Islet of Langerhans (tissue), 1 donor: Measurements from ENCODE around the gene RERE.

ENCODE experiments used
- FAIRE-seq: peaks from one replicate; lab custom pipeline; 2011; peaks lifted over from hg19 to GRCh38; lab: Jason Lieb, UNC

Gene RERE

DNA sequence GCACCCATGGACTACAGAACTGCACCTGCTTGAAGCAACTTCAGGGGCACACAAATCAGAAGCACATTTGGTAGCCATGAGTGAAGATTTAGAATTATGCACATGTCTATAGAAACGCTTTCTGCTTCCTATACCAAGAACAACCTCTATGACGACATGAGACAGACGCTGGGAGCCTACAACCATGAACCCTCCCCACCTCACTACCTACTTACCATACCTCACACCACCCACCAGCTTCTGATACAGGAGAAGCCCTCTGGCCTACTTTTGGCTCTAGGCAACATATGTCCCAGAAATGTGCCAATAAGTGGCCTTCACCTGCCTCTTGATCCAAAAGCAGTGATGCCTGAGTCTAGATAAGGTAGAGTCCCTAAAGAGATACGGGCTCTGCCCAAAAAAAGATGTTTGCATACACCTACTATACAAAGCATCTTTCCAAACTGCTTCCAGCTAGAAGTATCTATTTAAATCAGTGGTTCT, 441.0 kb downstream of the RERE start:
- no peak for FAIRE-seq

DNA sequence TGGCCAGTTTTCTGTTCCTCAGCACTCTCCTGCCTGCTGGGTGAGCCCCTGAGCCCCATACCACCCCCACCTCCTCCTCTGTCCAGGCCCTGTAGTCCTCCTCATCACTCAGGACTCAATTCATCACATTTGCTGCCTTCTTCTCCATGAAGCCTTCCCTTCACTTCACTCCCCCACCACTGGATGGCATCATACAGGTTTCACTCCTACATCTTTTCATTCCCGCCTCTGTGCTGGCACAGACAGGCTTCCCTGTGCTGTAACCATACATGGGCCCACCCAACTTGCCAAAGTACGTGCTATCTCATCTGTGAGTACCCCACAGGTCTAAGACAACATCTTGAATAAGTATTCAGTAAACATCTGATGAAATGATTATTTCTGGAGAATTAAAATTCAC, 442.6 kb downstream of the RERE start:
- FAIRE-seq, result no peak

DNA sequence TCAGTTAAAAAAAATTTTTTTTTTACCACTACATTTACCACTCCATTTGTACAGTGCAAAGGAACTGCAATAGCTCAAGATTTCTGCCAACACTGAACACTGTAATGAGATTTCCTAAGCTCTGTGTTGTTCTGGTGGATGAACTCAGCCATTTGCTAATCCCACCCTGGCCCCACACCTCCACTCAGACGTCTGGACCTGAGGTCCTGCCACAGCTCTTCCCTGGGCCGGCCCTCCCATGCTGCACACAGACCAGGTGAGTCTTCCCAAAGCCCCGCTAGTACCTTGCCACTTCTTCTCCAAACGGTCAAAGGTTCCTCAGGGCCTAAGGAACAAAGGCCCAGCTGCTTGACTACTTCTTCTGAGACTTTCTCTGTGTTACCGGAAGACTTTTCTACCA, 443.1 kb downstream of the RERE start:
- no peak for FAIRE-seq

DNA sequence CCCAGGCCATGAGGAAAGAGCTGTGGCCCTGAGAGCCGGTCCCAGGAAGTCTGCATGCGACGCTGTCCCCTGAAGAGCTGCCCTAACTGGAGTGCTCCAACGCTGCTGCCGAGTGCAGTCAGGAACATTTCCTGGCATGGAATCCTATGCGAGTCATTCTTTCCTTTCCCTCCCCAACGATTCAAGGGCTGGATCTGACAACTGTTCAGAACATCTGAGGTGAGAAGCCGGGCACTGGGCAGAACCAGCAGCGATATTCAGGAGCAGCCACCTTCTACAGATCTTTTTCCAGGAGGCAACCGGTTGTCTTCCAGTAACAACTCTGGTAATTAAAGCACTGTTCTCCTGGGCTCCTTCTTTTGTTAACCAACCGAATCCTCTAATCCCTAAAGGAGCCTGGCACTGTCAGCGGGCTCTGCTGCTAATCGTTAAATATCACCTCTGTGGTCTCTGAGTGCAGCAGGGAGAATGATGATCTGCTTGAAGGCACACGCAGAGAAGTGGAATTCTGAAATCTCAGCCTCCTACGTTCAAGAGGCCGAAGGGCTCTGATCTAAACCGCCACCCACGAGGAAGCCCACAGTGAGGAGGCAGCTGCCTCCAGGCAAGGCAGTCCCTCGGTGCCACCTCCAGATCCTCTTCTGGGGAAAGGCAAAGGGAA, 443.7 kb downstream of the RERE start:
- FAIRE-seq, result no peak

DNA sequence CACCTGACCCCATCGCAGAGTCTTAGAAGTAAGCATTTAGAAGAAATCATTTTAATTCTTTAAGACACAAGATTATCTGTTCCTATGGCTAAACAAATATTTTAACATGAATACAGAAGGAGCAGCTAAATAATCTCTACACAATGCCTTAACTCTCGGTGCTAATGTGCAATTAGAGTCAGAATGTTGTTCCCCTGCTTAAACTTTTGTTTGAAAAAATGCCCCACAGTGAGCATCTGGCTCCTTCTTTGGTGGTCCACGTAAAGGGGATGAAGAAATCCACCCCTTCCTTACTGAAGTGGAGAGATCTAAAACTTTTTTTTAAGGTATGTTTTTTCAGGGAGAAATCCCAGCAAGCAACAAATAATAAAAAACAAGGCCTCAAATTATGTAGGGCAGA, 444.3 kb downstream of the RERE start:
- no peak for FAIRE-seq

DNA sequence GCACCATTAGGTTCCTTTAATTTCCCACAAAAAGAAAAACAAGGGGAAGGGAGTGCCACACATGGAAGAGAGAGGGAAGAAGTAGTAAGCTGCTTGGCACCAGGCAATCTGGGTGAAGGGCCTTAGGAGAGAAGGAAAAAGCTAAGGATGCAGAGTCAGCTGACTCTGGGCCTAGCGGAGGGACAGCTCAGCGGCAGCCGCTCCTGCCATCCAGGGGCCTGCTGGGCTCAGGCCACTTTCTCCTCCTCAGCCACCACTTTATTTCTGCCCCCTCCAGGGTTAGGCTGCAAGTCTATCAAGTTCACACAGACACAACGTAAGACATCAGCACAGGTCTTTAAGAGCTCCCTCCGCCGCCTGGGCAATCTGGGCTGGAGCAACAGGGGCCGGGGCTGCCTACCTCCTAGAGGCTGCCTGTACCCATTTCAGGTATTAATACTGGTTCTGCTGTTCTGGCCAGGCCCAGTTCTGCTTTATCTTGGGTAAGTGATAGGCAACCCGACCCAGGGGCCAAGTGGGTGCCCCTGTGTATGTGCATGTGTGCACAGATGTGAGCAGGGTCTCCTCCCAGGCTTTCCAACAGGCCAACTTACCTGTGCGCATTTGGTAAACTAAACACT, 446.0 kb downstream of the RERE start:
- FAIRE-seq, result no peak

DNA sequence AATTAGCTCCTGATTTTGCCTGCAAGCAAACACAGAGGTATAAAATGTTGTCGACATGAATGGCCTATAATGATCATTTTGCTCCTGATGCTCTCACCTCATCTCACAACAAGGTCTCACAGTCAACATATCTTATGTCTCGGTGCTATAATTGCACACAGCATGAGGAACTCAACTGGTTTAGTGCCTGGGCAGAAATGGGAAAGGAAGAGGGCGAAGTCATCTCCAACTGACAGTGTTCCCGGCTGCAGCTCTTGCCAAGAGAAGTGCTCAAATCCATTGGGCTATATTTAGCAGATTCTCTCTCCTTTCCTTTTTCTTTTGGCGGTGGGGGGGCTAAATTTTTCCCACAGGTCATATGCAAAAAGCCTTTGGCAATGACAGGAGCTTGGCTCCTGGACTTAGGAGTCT, 446.5 kb downstream of the RERE start:
- peak; percentile 45 for FAIRE-seq

DNA sequence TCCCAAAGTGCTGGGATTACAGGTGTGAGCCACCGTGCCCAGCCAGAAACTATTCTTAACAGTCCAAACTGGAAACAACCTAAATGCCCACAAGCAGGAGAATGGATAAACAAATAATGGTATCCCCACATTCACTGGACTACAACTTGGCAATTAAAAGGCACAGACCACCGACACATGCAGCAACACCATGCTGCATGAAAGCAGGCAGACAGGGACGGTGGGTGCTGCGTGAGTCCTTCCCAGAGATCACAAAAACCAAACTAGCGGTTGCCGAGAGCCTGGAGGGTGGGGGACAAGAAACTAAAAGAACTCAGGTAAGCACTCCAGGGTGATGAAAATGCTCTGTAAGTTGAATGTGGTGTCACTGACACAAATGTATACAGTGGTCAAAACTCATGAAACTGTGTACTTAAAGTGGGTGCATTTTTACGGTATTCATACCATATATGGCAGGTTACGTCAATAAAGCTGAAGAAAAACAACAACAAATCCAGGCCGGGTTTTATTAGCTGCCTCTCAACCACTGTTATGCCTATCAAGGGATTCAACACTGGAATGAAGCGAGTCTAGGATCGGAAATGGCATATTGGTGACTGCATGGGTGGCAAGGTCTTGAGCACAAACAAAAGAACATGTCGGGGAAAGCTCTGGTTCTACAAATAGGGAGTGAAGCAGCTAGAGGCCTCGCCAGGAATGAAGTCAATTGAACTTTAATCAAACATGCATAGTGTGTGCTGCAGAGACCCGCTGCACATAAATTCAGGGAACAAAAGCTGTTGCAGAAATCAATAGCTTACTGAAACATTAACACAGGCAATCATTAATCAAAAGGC, 447.2 kb downstream of the RERE start:
- no peak for FAIRE-seq

DNA sequence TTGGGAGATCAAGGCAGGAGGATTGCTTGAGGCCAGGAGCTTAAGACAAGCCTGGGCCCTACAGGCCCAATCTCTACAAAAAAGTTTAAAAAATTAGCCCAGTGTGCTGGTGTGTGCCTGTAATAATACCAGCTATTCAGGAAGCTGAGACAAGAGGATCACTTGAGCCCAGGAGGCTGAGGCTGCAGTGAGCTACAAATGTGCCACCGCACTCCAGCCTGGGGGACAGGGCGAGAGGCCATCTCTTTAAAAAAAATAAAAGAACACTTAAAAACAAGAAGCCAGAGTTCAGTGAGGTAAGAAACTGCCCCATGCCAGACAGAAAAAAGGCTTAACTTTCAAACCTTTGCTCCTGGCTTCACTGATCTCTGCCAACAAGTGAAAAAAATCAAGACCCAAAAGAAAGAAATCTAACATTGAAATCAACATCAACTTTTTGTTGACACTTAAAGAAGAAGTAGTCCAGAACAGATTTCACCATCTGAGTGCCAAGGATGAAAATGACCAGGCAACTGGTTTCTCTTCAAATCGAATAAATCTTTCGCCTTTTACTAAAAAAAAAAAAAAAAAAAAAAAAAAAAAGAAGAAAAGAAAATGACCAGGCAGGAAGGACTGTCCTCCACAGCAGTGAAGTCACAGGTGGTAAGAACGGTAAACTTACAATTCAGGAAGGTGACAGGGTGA, 448.3 kb downstream of the RERE start:
- FAIRE-seq, result no peak

DNA sequence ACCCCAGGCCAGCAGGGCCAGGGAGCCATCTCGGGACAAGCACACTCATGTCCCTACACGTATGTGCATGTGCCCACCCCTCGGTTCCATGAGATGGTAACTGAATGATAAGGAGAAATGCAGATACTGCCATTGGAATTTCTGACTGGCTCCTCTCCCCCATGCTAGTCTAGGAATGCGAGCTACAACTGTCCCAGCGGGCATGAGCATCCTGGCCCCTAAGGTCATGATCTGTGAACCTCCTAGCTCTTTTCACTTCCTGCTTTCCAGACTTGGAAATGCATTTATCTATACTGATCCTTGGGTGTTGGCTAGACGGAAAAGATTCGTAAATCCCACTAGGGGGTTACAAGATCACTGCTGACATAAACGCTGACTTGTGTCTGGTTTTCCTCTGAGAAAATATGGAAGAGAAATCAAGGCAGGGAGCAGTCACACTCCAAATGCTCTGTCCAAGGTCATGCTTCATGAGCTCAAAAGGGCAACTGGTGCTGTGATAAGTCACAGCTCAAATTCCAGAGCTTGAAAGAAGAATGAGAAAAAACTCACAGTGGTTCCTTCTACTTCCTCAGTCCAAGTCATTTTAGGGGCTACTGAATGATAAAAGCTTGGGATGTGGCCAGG, 449.8 kb downstream of the RERE start:
- FAIRE-seq, result no peak

DNA sequence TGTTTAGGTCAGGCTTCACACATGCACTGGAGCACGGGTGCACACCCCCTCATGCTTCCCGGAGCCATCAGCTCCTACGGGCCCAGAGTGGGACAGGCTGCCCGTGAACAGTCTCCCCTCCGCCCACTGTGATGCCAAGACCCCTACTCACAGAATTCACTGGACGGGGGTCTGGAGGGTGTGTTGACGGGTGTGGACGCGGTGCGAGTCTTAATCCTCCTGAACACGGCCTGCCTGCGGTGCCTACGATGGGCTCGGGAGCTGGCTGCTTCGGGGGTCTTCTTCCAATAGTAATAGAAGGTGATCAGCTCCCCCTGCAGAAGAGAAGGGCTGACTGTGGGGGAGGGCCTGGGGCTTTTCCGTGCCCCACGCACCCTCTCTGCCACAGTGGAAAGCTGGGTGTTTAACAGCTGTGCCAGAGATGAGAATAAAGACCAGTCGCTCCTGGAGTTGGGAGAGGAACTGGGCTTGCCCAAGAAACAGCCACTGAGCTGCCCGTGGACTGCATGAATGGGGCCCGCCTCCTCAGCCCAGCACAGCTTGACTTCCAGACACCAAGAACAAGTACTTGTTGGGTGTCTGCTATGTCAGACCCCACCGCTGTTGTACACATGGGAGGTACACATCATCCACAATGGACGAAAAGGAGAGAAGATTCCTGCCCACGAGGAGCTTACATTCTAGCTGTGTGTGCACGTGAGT, 451.6 kb downstream of the RERE start:
- FAIRE-seq, result no peak

DNA sequence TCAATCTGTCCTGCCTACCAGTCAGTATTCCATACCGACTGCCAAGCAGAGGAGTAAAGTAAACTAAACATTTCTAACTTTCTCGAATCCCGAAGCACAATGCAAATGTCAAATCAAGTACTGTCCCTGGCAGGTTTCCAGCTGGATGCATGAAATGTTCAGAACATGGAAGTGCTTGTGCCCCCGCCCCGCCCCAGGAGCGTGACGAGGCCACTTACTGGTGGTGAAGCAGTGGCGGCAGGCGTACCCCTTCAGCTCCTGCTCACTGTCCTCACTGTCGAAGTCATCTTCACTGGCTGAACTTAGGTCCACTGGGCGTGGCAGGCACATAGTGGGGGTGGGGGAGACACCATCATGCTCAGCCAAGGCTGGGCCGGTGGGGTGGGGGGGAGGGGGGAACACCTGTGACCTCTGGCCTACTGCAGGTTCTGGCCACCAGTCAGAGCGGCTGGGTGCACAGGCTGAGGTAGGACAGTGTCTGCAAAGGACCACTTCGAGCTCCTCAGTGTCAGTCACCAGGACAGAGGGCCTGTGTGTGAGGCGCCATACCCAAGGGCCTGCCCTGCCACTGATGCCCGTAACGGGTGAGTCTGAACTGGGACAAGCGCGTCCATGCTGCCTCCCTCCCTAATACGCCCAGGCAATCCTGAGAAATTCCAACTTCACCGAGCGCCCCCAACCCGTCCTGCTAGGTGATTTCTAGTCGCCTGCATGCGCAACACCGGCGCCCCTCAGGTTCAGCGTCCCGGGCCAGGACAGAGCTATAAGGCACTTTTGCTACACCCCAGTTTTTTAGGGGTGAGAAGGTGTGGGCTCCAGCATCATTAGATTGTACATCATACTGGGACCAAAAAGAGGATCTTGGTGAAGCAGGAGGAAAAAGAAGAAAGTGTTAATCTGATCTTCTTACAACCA, 452.7 kb downstream of the RERE start:
- FAIRE-seq, result no peak

DNA sequence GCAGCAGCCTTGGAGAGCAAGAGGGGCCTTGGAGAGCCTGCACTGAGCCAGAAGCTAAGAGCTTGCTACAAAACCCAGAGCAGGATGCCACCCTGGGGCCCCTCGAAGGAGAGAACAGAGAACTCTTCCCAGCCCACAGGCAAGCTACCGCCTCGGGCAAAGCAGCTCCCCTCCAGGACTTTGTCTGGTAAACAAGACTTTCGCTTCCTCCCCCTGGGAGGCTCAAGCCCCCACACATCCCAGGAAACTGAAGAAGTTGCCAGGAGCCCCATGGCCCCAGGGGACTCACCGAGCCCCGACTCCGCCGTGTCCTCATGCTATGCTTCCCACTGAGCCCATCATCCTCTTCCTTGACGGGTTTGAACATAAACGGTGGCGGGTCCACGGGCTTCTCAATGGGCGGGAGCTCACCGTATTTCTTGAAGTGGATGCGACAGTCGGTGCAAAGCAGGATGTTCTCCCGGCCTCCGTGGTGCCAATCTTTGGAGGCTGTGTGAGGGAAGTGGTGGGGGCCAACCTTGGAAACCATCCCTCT, 453.6 kb downstream of the RERE start:
- no peak for FAIRE-seq

DNA sequence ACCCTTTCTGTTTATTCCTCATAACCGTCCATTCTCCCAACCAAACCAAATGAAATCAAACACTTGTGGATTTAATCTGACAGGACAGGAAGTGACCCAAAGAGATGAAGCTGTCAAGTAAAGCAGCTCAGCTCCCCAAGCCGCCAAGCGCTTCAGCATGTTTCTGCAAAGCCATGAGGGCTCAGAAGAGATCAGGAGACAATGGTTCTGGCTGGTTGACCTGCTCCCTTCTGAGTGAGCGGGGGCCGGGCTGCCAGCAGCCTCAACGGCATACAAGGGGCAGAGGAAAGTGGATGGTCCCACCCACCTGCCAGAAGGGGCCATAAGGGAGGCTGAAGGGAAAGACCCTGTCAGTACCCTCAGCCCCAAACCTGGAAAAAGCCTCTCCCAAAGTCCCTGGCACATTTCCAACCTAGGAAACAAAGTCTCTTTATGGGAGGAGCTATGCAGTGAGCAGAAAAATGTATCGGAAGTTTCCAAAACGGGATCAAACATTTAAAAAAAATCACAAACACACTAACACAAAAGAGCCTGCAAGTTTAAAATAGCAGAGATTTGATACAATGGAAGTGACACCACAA, 454.2 kb downstream of the RERE start:
- FAIRE-seq, result no peak

DNA sequence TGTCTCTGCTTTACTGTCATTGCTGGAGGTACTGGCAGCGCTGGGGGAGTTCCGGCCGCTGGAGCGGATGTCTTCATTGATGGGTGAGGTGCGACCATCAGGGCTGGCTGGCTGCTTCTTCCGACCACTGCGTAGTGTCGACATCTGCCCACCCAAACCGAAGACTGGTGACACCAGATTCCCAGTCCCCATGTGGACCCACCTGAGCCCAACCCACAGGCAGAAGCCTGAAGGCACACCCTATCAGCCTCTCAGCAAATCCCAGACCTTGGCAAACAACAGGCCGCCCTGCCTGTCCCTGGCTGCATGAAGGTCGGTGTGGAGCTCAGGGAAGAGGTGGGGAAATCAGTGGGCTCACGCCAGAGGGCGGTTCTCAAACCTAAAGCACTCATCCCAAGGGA, 454.7 kb downstream of the RERE start:
- FAIRE-seq, result no peak

DNA sequence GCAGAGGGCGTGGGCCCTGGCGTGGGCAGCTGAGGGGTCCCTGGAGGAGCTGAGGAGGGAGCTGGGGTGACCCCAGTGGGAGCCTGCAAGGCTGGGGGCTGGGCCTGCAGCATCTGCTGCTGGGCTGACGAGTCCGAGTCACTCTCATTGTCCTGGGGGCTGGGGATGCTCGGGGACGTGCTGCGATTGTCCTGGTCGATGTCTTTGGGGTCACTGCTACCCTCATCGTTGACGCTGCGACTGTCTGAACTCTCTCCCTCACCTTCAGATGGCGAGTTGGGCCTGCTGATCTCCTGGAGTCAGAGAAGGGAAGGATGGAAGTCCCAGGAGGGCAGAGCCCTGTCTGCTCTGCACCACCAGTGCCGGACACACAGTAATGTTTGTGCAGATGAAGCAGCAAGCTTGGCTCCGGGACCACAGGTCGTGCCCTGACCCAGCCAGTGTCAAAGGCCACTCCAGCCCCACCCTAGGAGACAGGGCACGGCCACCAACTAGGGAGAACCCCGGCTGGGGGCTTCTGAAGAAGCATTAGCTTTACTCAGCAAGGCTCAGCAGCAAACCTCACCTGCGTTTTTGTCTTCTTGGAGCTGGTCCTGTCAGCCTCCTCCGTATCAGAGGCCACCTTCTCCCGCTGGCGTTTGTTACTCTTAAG, 456.1 kb downstream of the RERE start:
- FAIRE-seq, result no peak

DNA sequence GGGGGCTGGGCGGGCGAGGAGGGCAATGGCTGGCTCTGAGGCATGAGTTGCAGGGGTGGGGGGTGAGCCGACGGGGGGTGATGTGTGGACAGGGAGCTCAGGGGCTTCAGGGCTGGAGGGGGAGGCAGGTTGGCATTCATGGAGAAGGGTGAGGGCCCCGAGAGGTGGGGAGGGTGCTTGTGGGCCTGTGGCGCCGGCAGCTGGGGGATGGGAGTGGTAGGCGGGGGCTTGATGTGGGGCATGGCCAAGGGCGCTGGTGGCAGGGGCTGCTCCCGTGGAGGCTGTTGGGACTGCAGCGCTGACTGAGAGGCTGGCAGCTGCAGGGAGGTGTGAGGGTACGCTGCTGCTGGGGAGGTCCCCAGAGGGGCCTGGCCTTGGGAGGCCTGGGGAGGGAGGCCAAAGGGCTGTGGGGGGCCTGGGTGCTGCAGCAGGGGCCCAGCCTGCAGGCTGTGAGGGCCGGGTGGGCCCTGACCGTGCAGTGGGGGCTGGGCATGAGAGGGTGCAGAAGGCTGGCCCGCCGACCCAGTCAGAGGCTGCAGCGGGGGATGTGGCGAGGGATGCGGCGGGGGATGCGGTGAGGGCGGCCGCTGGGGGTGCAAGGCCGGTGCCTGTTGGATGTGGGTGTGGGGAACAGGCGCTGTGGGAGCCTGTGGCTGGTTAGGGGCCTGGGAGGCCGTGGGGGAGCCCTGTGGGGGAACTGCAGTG, 456.8 kb downstream of the RERE start:
- FAIRE-seq, result no peak

DNA sequence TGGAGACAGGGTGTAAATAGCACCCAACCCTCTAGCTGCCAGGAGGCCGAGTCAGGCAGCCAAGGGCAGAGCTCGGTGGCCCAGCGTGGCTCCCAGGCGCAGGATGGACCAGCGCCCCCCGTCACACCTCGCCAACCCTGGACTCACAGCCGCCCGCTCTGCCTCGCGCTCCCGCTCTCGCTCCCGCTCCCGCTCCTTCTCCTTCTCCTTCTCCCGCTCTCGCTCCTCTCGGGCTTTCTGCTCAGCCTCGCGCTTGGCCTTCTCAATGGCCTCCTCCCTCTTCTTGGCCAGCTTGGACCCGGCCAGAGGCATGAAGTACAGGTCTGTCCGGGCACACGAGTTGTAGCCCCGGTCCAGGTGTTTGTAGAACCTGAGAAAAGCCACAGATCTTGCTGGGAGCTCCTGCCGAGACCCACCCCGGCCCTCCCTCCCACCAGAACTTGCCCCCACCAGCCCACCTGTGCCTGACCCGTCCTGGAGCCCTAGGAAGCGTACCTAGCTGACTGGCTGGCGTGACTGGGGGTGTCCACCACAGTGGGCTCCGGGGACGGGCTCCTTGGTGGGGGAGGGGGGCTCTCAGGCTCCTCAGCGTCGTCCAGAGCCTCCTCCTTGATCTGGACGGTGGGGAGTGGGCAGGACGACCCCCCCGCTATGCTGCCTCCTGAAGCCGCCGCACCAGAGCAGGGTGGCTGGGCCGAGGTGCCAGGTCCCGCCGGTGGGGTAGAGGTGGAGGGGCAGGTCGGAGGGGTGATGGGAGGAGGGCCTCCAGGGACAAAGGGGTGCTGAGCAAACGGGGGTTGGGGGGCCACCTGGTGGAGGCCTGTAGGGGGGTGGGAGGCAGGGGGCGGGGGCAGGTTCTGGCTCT, 457.6 kb downstream of the RERE start:
- FAIRE-seq, result no peak
